ENCODE results near the gene ZNF618. TPM values are rescaled to one million over a fixed set of nuclear protein-coding genes. Genes with fewer than 3 reads are reported as not detected.
A peak's percentile ranks its signal among the peaks of the same experiment; 100 is the strongest.

Gene ZNF618
- total and polyA plus RNA-seq, 8 donors: 1.2 to 19.8 (median 5.3) TPM

DNA sequence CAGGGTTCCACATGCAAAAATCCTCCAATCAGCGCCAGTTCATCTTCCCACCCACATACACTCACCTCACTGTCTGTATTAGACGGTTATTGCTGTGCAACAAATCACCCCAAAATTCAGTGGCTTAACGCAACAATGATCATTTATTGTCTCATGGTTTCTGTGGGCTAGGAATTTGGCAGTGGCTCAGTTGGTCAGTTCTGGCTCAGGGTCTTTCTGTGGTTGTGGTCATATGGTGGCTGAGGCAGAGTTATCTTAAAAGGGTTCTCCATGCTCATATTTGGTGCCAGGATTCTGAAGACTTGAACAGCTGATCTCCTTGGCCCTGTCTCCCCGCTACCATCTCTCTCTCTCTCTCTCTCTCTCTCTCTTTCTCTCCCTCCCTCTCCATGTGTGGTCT, 12.9 kb downstream of the ZNF618 start:
- H3K4me3 ChIP-seq: no peak overlapping the region
- DNase-seq: no peak
- no peaks in the 10 kb centered on the region for H3K36me3 ChIP-seq
- H3K4me1 ChIP-seq: peaks cover 18 to 50% (median 33%) of the 10 kb centered on the region in 4 donors
- no peaks in the 10 kb centered on the region for H3K27me3 ChIP-seq
- H3K27ac ChIP-seq: no peak overlapping the region
- WGBS, 5 donors: 91 to 95% (median 93%) methylated on average over 4 of the region's 4 CpGs
- intact Hi-C loops (cut with DNase I; ENCODE audit: low total_unique reads): no loop called here
- peaks cover 0 to 9% (median 0%) of the 10 kb centered on the region in 4 donors for H3K9me3 ChIP-seq
- TF ChIP-seq, protein P1, sequence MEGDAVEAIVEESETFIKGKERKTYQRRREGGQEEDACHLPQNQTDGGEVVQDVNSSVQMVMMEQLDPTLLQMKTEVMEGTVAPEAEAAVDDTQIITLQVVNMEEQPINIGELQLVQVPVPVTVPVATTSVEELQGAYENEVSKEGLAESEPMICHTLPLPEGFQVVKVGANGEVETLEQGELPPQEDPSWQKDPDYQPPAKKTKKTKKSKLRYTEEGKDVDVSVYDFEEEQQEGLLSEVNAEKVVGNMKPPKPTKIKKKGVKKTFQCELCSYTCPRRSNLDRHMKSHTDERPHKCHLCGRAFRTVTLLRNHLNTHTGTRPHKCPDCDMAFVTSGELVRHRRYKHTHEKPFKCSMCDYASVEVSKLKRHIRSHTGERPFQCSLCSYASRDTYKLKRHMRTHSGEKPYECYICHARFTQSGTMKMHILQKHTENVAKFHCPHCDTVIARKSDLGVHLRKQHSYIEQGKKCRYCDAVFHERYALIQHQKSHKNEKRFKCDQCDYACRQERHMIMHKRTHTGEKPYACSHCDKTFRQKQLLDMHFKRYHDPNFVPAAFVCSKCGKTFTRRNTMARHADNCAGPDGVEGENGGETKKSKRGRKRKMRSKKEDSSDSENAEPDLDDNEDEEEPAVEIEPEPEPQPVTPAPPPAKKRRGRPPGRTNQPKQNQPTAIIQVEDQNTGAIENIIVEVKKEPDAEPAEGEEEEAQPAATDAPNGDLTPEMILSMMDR (IDR thresholded peaks at IDR 0.05): no peak
- TF ChIP-seq EP300 (IDR thresholded peaks at IDR 0.05) (no peak), POLR2A (IDR thresholded peaks at IDR 0.05) (no peak), POLR2AphosphoS5 (IDR thresholded peaks at IDR 0.05) (no peak)

DNA sequence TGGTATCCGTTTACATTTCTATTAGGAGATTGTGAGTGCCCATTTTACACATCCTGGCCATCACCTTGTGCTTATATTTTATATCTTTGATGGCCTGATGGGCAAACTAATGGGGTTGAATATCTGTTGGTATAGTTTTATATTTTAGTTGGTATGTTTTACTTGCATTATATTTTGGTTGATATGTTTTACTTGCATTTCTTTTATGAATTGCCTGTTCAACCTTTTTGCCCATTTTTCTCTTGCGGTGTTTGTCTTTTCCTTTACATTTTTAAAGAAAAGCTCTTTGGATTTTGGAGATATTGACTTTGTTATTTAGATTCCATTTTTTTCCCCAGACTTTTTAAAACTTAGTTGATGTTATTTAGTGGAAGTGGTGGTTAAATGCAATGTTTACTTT, 14.6 kb downstream of the ZNF618 start:
- Histone ChIP-seq H3K4me3 (no peak overlapping the region), H3K36me3 (no peaks in the 10 kb centered on the region), H3K9me3 (peaks cover 0 to 9% (median 0%) of the 10 kb centered on the region in 4 donors), H3K27me3 (no peaks in the 10 kb centered on the region), H3K27ac (no peak overlapping the region), H3K4me1 (peaks cover 10 to 45% (median 26%) of the 10 kb centered on the region in 4 donors)
- intact Hi-C loops (cut with DNase I; ENCODE audit: low total_unique reads): no loop called here
- DNase-seq: no peak
- TF ChIP-seq POLR2AphosphoS5 (IDR thresholded peaks at IDR 0.05): no peak
- no peak for TF ChIP-seq EP300 (IDR thresholded peaks at IDR 0.05)
- no peak for TF ChIP-seq POLR2A (IDR thresholded peaks at IDR 0.05)
- TF ChIP-seq, protein P1 (IDR thresholded peaks at IDR 0.05): no peak
- WGBS, 5 donors: 96 to 100% (median 96%) methylated on average over 2 of the region's 2 CpGs

DNA sequence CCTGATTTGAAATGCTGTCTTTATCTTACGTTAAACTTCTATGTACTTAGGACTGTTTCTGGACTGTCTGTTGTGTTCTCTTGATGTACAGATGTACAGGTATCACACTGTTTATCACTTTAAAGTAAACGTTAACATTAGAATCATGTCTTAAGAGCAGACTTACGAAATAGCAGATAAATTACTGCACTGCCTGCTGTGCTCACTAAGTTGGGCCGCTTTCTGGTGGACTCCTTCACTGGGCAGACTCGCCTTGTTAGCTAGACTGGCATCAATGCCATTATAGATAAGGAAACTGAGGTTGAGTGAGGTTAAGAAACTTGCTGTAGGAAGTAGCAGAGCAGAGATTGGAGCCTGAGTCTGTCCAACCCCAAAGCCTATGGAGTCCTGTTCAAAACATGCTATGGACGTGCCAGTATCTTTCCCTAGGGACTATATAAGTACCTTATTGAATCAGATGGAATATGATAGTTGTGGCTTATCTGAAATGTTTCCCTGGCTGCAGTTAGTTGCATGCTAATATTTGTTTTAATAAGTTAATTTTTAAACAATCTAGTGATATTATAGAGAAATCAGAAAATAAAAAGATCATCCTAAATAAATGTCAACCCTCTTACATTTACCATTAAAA, 16.9 kb downstream of the ZNF618 start:
- intact Hi-C loops (cut with DNase I; ENCODE audit: low total_unique reads): no loop called here
- no peak overlapping the region for H3K4me3 ChIP-seq
- no peak for DNase-seq
- H3K36me3 ChIP-seq: no peaks in the 10 kb centered on the region
- peaks cover 0 to 24% (median 13%) of the 10 kb centered on the region in 4 donors for H3K4me1 ChIP-seq
- peaks cover 0 to 9% (median 0%) of the 10 kb centered on the region in 4 donors for H3K9me3 ChIP-seq
- H3K27me3 ChIP-seq: no peaks in the 10 kb centered on the region
- 32 to 52% (median 42%) methylated on average over 6 of the region's 6 CpGs for WGBS, 5 donors
- TF ChIP-seq POLR2A (IDR thresholded peaks at IDR 0.05) (no peak), POLR2AphosphoS5 (IDR thresholded peaks at IDR 0.05) (no peak), EP300 (IDR thresholded peaks at IDR 0.05) (no peak)
- TF ChIP-seq, protein P1 (IDR thresholded peaks at IDR 0.05): no peak
- H3K27ac ChIP-seq: peak overlapping the region in 2 of 5 donors; percentile 9 to 44

DNA sequence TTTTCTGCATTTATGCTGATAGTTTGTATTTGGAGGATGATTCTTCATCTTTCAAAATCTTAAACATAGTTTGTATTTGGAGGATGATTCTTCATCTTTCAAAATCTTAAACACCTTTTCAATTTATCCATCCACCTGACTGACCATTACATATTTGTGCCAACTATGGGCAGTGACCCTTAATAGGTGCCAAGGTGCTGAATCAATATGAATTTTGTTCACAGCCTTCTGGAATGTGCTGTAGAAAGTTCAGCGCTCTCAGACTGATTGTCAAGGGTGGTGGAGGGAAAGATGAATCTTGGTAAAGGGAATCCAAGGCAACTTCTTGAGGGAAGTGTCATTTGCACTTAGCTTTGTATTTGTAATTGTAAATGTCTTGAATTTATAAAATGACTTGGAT, 18.1 kb downstream of the ZNF618 start:
- H3K27me3 ChIP-seq: no peaks in the 10 kb centered on the region
- peaks cover 0 to 14% (median 6%) of the 10 kb centered on the region in 4 donors for H3K4me1 ChIP-seq
- intact Hi-C loops (cut with DNase I; ENCODE audit: low total_unique reads): no loop called here
- no peaks in the 10 kb centered on the region for H3K36me3 ChIP-seq
- no peak overlapping the region for H3K4me3 ChIP-seq
- no peak for DNase-seq
- H3K27ac ChIP-seq: no peak overlapping the region
- TF ChIP-seq, protein P1 (IDR thresholded peaks at IDR 0.05): no peak
- TF ChIP-seq POLR2AphosphoS5 (IDR thresholded peaks at IDR 0.05) (no peak), EP300 (IDR thresholded peaks at IDR 0.05) (no peak)
- WGBS, 5 donors: 61 to 82% (median 78%) methylated on average over 1 of the region's 1 CpG
- peaks cover 0 to 9% (median 0%) of the 10 kb centered on the region in 4 donors for H3K9me3 ChIP-seq

Data from stomach (tissue), 9 donors.